ENCODE data around the gene CSKMT. TPM values are rescaled to one million over a fixed set of nuclear protein-coding genes. Genes with fewer than 3 reads are reported as not detected.

The CSKMT gene
- total and polyA plus RNA-seq, 10 of the 15 experiments (the other 5 are each of a cell fraction or from before 2014, with no cell fraction given) = 7.0 to 213 (median 21.6) TPM

DNA sequence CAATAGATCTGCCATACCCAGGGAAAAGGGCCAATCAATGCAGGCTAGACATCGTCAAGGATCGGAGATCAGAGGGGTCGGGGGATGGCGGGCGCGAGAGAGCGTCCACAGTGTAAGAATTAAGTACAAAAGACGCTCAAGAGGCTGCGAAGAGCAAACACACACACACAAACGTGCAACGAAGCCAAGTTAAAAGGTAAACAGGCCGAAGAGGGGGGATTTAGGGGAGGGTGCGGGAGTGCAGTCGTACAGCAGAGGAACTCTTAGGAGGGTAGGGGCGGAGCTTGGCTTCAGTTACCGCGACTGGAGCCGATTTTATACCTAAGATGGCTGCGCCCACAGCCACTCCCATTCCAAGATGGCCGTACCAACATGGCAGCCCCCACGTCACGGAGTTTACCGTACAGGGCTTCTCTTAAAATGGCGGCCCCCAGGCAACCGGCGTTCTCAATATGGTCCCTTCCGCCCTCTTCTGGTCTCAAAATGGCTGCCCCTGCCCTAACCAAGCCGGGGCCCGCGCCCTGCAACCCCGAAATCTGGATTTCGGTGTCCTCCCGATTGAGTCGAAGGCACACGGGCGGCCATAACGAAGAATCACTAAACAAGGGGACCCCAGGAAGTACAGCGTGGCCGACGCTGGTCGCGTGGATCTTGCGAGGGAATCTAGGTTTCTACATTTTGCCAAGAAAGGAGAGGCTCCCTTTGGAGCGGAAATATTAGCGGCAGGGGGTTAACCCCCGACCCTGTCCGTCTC, 44.3 kb downstream of the CSKMT start:
- FAIRE-seq = peak; percentile 92
- peak; percentile 89 for ATAC-seq
- TF ChIP-seq TBL1XR1 (IDR thresholded peaks at IDR 0.05; ENCODE audit: low read depth, low read length) (peak; percentile 76; the same call in 1 of the 2 replicates), CHD4 (IDR thresholded peaks at IDR 0.05) (no peak), MYB (IDR thresholded peaks at IDR 0.05; ENCODE audit: borderline replicate concordance, low read depth, low read length) (no peak), STAT3 (IDR thresholded peaks at IDR 0.05; ENCODE audit: low read depth, low read length) (0 out of 2 replicates have a peak, but pooled peaks have one; percentile 28), KAT2A (conservative IDR thresholded peaks at IDR 0.05; ENCODE audit: control insufficient read depth, low read depth, low read length) (no peak), CBFB (IDR thresholded peaks at IDR 0.05; ENCODE audit: low read depth) (no peak), POLR2AphosphoS5 (IDR thresholded peaks at IDR 0.05; ENCODE audit: low read length) (peak; percentile 85), BRCA1 (IDR thresholded peaks at IDR 0.05; ENCODE audit: low read depth, low read length) (no peak), ESRRA (IDR thresholded peaks at IDR 0.05; ENCODE audit: low read length) (peak; percentile 93; the same call in 1 of the 2 replicates), FOXM1 (IDR thresholded peaks at IDR 0.05; ENCODE audit: low read depth, low read length) (no peak), ZNF384 (IDR thresholded peaks at IDR 0.05; ENCODE audit: borderline replicate concordance, low read depth, low read length) (no peak), SRF (IDR thresholded peaks at IDR 0.05; ENCODE audit: low read depth in 2 of 2, low read length in 2 of 2) (peak; percentile 83 to 93), E2F8 (IDR thresholded peaks at IDR 0.05; ENCODE audit: low read depth, partially characterized antibody) (no peak), SREBF1 (IDR thresholded peaks at IDR 0.05; ENCODE audit: low read length) (0 out of 2 replicates have a peak, but pooled peaks have one; percentile 30), YBX1 (IDR thresholded peaks at IDR 0.05) (no peak), PKNOX1 (IDR thresholded peaks at IDR 0.05) (peak; percentile 59), WRNIP1 (IDR thresholded peaks at IDR 0.05; ENCODE audit: borderline replicate concordance, low read depth, low read length) (no peak), ETV6 (conservative IDR thresholded peaks at IDR 0.05 in 1 of 2, IDR thresholded peaks at IDR 0.05 in 1 of 2; ENCODE audit: borderline replicate concordance in 1 of 2, low read depth in 1 of 2) (no peak), POLR2AphosphoS2 (IDR thresholded peaks at IDR 0.05; ENCODE audit: low read depth, low read length) (peak; percentile 93), SMC3 (IDR thresholded peaks at IDR 0.05; ENCODE audit: borderline replicate concordance, low read length) (no peak)

More for the DNA sequence above, 44.3 kb downstream of the CSKMT start:
- peak overlapping the region; percentile 90 for H3K9ac ChIP-seq (ENCODE audit: control insufficient read depth, insufficient read depth, low read length)
- H3K9me3 ChIP-seq (replicated peaks; ENCODE audit: control insufficient read depth, insufficient read depth, low read length) = no peaks in the 10 kb centered on the region
- in situ Hi-C loops (cut with MboI) (no loop called here), intact Hi-C loops (cut with micrococcal nuclease; ENCODE audit: unreplicated experiment) (loop anchor here (1.0 to 5.0 kb wide), 2 partner anchors 18 to 107 kb away; partner anchors contain the start of genes HNRNPUL2 and MTA2)
- H3K4me2 ChIP-seq (ENCODE audit: control insufficient read depth, insufficient read depth) = peak overlapping the region; percentile 98
- POLR2A ChIA-PET = interaction anchor here (0.5 to 7.6 kb wide), 20 partner anchors 18 to 152 kb away, joined by 3 to 79 read pairs (median 5); partner anchors contain the start of genes B3GAT3, C11orf98, CSKMT and HNRNPUL2
- H3K27ac ChIP-seq (ENCODE audit: control insufficient read depth, insufficient read depth) = peak overlapping the region; percentile 88
- no peaks in the 10 kb centered on the region for H3K79me2 ChIP-seq (ENCODE audit: control insufficient read depth, insufficient read depth, low read length)
- peak; percentile 91 for DNase-seq (ENCODE audit: low read depth, low spot score)
- BruUV-seq (replicated peaks) = no TSS peak
- H3K36me3 ChIP-seq (ENCODE audit: control insufficient read depth in 2 of 2, insufficient read depth in 2 of 2, low read length in 1 of 2) = peaks cover 17% of the 10 kb centered on the region in 2 experiments
- H3K4me1 ChIP-seq (ENCODE audit: control insufficient read depth, insufficient read depth, low read length) = peaks cover 40% of the 10 kb centered on the region
- no peaks in the 10 kb centered on the region for H4K20me1 ChIP-seq (ENCODE audit: control insufficient read depth, insufficient read depth)
- RAD21 ChIA-PET (ENCODE audit: unreplicated experiment) = interaction anchor here (0.5 to 1.8 kb wide), 9 partner anchors 18 to 152 kb away, joined by 3 to 8 read pairs (median 4); partner anchors contain the start of genes C11orf98, CSKMT, HNRNPUL2 and TAF6L
- peak overlapping the region; percentile 93 for H2AFZ ChIP-seq (ENCODE audit: control insufficient read depth, low read depth, low read length)
- no peaks in the 10 kb centered on the region for H3K27me3 ChIP-seq (replicated peaks in 1 of 2; ENCODE audit: control insufficient read depth in 2 of 2, insufficient read depth in 2 of 2, low read length in 1 of 2)
- H3K4me3 ChIP-seq = peak overlapping the region; percentile 83
- WGBS (ENCODE audit: insufficient coverage, insufficient replicate concordance, low lambda C conversion rate, missing lambda C conversion rate) = 2% methylated on average over 45 of the region's 47 CpGs
- SMC1A ChIA-PET (ENCODE audit: uncharacterized antibody, unreplicated experiment) = interaction anchor here (0.6 to 5.3 kb wide), 8 partner anchors 14 to 152 kb away, joined by 3 to 26 read pairs (median 3); partner anchors contain the start of genes HNRNPUL2, MTA2, TAF6L and TTC9C
- CTCF ChIA-PET = interaction anchor here (1.2 to 5.0 kb wide), 4 partner anchors 14 to 45 kb away, joined by 3 to 21 read pairs (median 6); partner anchors contain the start of genes HNRNPUL2, TTC9C and ZBTB3
